Tibial nerve (tissue), 3 donors: ENCODE results near the gene EDA.

ENCODE experiments used
- CTCF ChIP-seq, 5 experiments: fragments of 200-600 bp in 3 of 5; fragments of 450-650 bp in 2 of 5; sonication (generic) in 3 of 5; IDR thresholded peaks; one replicate each; pipeline ENCODE4 v1.5.1; 2016 to 2019; ENCODE audit warnings: antibody characterized with exemption in 5 of 5, mild to moderate bottlenecking in 3 of 5, moderate library complexity in 2 of 5
- POLR2A ChIP-seq, 2 donors: fragments of 450-650 bp; IDR thresholded peaks; one replicate each; pipeline ENCODE4 v1.6.1; 2017; ENCODE audit warnings: antibody characterized with exemption in 2 of 2, mild to moderate bottlenecking in 2 of 2, moderate library complexity in 2 of 2

DNA sequence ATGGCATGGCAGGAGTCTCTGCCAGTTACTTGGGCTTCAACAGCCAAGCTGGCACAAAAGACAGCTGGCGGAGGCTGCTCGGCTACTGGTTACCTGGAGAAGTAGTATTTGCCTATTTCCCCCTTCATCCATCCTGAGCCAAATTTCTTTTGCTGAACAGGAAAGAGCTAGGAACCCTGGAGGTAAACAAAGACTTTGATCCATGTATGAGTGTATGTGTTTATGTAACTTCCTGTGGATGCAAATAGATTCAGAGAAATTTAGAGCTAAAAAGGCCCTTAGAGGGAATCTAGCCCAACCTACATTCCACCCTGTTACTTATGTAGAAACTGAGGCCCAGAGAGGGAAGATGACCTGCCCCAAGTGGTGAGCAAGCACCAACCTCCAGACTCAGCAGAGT, 422.6 kb downstream of the EDA start:
- TF ChIP-seq CTCF (IDR thresholded peaks at IDR 0.05) (no peak), POLR2A (IDR thresholded peaks at IDR 0.05) (no peak)
